Measurements from ENCODE around the gene ENTPD6. TPM values are rescaled to one million over a fixed set of nuclear protein-coding genes. Genes with fewer than 3 reads are reported as not detected.

Gene ENTPD6
- total RNA-seq, 1 donor from 2014 or later, result 117 TPM

GRCh38 chr20:25203871-25204320, 8.4 kb downstream of the ENTPD6 start:
- DNase-seq (ENCODE audit: low read depth) (no peak), FAIRE-seq (no peak)
- H3K36me3 ChIP-seq (ENCODE audit: control insufficient read depth, insufficient read depth, low read length), result peaks cover 4% of the 10 kb centered on the region
- H3K27me3 ChIP-seq (ENCODE audit: control insufficient read depth, insufficient read depth, low read length), result no peaks in the 10 kb centered on the region
- TF ChIP-seq CTCF (IDR thresholded peaks at IDR 0.05; ENCODE audit: insufficient read depth, low read length, severe bottlenecking), result no peak
- H3K4me3 ChIP-seq (ENCODE audit: low read depth, low read length), result no peak overlapping the region

GRCh38 chr20:25204550-25205276, 9.2 kb downstream of the ENTPD6 start:
- FAIRE-seq (no peak), DNase-seq (ENCODE audit: low read depth) (no peak)
- no peak for TF ChIP-seq CTCF (IDR thresholded peaks at IDR 0.05; ENCODE audit: insufficient read depth, low read length, severe bottlenecking)
- Histone ChIP-seq H3K36me3 (ENCODE audit: control insufficient read depth, insufficient read depth, low read length) (peaks cover 5% of the 10 kb centered on the region), H3K27me3 (ENCODE audit: control insufficient read depth, insufficient read depth, low read length) (no peaks in the 10 kb centered on the region), H3K4me3 (ENCODE audit: low read depth, low read length) (no peak overlapping the region)

GRCh38 chr20:25205277-25206062, 10.0 kb downstream of the ENTPD6 start:
- TF ChIP-seq CTCF (IDR thresholded peaks at IDR 0.05; ENCODE audit: insufficient read depth, low read length, severe bottlenecking), result no peak
- DNase-seq (ENCODE audit: low read depth) (no peak), FAIRE-seq (peak; percentile 18)
- H3K36me3 ChIP-seq (ENCODE audit: control insufficient read depth, insufficient read depth, low read length), result peaks cover 7% of the 10 kb centered on the region
- no peak overlapping the region for H3K4me3 ChIP-seq (ENCODE audit: low read depth, low read length)
- no peaks in the 10 kb centered on the region for H3K27me3 ChIP-seq (ENCODE audit: control insufficient read depth, insufficient read depth, low read length)

- TF ChIP-seq CTCF (IDR thresholded peaks at IDR 0.05; ENCODE audit: insufficient read depth, low read length, severe bottlenecking), result no peak
- no peak overlapping the region for H3K4me3 ChIP-seq (ENCODE audit: low read depth, low read length)
- H3K36me3 ChIP-seq (ENCODE audit: control insufficient read depth, insufficient read depth, low read length), result peaks cover 7% of the 10 kb centered on the region
- DNase-seq (ENCODE audit: low read depth), result no peak
- FAIRE-seq, result no peak
- no peaks in the 10 kb centered on the region for H3K27me3 ChIP-seq (ENCODE audit: control insufficient read depth, insufficient read depth, low read length)
Observed at GRCh38 chr20:25206063-25206403, 10.5 kb downstream of the ENTPD6 start.

GRCh38 chr20:25206548-25206947, 11.0 kb downstream of the ENTPD6 start:
- no peak for TF ChIP-seq CTCF (IDR thresholded peaks at IDR 0.05; ENCODE audit: insufficient read depth, low read length, severe bottlenecking)
- DNase-seq (ENCODE audit: low read depth), result no peak
- FAIRE-seq, result no peak
- Histone ChIP-seq H3K4me3 (ENCODE audit: low read depth, low read length) (no peak overlapping the region), H3K36me3 (ENCODE audit: control insufficient read depth, insufficient read depth, low read length) (peaks cover 9% of the 10 kb centered on the region), H3K27me3 (ENCODE audit: control insufficient read depth, insufficient read depth, low read length) (no peaks in the 10 kb centered on the region)

Measured in bronchial epithelial cell (primary cell).